ENCODE data around the gene C13orf46.
"Not testable (repeated sequence)": the region's sequence is repeated elsewhere in the genome, so short reads cannot be mapped to it uniquely, and the experiment has no call there.

The C13orf46 gene

DNA sequence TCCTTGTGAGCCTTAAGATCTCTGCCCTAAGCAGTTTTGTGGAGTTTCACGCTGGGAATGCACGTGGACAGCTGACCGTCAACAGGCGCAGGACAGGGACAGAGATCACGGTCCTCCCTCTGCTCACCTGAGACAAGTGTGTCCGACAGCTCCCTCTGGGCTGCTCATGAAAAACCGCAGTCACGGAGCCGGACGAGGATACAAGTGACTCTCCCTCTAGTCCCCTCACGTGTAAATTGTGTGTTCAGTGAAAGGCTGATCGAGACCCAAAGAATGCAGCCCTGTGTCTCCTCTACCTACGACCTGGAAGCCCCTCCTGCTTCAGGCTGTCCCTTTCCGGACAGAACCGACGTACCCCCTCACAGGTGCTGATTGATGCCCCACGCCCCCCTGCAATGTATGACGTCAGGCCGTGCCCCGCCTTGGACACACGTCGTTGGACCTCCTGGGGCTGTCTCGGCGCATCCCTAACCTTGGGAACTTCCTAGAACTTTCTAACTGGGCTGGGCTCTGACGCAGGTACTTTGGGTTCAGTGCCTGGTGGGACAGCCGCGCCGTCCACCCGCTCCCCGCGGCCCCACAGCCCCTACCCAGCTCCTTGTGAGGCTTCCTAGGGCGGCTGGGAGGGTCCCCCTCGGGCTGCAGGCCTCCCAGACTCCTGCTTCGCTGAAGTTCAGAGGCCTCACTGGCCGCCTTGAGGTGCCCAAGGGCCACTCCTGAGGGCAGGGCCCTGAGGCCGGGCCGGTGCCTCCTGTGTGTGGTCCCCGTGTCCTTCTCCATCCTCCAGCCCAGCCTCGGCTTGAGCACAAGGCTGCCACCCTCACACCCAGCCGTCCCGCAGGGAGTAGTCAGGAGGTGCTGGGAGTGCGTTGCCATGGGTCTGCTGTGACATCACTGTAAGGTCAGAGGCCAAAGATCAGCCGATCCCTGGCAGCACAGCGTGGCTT lies at the start of gene C13orf46:
TSS of gene C13orf46 (minus strand) at position 859 of the 947 bp plus-strand sequence. CDS start at position 780, 79 bp downstream.
- no peak for DNase-seq (ENCODE audit: low read depth, low spot score)

DNA sequence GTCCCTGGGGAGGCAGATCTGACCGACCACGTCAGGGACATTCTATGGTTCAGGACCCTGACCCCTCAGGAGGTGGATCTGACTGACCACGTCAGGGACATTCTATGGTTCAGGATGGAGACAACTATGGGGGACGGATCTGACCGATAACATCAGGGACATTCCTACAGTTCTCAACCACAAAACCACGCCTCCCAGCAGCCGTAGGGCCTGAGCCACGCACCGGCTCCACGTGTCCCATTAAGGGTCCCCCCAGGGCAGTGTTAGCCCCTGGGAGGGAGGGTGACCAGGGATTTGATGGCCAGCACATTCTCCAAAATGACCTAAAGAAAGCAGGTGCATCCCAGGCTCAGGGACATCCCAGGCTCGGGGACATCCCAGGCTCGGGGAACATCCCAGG lies 49.0 kb upstream of the C13orf46 start:
- H3K27ac ChIP-seq, result no peak overlapping the region
- DNase-seq (ENCODE audit: low read depth, low spot score), result no peak

More for the DNA sequence above, at the start of gene C13orf46:
- no peak within 1 kb of the TSS for H3K27ac ChIP-seq

DNA sequence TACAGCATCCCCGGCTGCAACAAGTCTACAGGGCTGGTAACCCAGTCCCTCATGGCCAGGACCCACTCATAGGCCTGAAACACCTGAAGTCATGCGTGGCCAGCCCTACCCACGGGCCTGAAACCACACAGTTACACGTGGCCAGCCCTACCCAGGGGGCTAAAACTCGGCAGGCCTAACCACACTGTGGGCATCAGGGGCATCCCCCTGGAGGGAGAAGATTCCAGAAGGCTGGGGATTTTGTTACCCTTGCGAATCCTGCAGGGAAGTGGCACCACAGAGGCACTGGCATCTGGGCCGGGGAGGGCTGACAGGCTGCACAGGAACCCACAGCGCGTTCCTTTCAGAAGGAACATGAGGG lies 48.4 kb upstream of the C13orf46 start:
- no peak for DNase-seq (ENCODE audit: low read depth, low spot score)
- no peak overlapping the region for H3K27ac ChIP-seq

DNA sequence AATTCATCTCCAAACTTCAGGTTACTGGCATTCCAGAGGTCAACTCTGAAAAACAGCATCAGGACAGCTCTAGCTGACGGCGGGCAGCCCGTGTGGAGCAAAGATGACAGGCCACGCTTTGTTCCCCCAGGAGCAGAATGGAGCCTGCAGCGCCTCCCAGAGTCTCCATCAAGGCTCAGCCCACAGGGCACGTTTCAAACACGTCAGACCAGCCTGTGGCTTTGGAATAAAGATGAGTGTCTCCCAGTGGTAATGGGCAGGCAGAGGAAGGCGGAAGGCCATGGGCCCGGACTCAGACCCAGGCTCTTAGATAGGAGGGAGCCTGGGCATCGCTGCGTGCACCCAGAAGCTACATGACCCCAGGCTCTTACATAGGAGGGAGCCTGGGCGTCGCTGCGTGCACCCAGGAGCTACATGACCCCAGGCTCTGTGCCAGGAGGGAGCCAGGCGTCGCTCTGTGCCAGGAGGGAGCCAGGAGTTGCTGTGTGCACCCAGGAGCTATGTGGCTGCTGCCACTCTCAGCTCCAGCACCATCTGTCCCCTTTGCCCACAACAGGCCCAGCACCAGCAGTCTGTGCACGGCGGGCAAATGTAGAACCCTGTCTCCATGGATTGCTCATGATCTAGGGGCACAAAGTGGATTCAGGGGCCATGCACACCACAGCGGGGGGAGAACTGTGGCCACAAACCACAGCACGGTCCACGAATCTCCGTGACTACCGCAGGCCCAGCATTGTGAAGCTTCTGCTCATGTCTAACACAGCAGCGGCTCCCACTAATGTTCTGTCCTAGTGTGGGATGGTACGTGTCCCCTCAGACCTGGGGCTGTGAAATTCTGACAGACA lies 47.8 kb upstream of the C13orf46 start:
- H3K27ac ChIP-seq, result no peak overlapping the region
- DNase-seq (ENCODE audit: low read depth, low spot score), result no peak

DNA sequence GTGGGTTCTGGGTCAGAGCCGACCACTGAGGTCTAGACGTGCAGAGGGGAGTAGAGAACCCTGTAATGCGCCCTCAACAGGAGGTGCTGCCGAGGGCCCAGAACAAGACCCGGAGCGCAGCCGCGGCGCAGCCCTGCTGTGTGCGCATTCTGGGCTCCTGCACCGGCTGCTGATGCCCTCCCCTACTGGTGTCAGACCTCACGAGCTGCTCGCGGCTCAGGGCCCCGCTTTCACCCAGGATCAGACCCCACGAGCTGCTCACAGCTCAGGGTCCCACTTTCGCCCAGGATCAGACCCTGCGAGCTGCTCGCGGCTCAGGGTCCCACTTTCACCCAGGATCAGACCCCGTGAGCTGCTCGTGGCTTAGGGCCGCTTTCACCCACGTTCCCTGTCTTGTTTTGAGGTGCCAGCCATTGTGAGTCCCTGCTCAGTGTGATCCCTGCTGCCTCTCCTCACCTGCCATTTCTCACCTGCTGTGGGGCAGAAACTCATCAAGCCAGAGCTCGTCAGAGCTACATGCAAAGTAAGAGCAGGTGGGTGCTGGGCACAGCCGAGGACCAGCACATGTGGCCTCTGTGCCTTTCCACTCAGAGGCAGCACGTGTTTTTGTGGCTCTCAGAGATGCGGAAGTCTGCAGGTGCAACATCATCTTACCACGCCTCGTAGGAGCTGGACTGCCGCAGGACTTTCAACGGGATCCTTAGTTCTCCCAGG lies 47.0 kb upstream of the C13orf46 start:
- no peak overlapping the region for H3K27ac ChIP-seq
- no peak for DNase-seq (ENCODE audit: low read depth, low spot score)

DNA sequence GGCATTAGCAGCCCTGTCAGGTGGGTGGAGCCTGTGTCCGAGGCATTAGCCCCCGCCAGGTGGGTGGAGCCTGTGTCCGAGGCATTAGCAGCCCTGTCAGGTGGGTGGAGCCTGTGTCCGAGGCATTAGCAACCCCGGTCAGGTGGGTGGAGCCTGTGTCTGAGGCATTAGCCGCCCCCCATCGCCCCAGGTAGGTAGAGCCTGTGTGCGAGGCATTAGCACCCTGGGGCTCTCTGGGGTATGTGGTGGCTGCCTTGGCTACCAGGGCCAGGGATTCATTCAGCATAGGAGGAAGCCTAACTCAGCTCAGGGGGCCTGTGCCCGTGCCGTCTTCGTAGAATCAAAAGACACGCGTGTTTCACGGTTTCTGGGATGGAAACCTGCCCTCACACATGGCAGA lies 46.3 kb upstream of the C13orf46 start:
- H3K27ac ChIP-seq; DNase-seq (ENCODE audit: low read depth, low spot score): not testable (repeated sequence)

DNA sequence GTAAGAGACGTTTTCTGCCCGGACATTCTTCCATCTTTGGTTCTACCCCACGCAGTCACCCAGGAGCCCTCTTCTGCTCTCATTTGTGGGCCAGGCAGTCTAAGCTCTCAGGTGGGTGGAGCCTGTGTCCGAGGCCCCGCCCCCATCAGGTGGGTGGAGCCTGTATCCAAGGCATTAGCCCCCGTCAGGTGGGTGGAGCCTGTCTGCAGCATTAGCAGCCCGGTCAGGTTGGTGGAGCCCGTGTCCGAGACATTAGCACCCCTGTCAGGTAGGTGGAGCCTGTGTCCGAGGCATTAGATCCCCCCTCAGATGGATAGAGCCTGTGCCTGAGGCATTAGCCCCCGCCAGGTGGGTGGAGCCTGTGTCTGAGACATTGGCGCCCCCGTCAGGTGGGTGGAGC lies 45.5 kb upstream of the C13orf46 start:
- no peak overlapping the region for H3K27ac ChIP-seq
- DNase-seq (ENCODE audit: low read depth, low spot score), result no peak

DNA sequence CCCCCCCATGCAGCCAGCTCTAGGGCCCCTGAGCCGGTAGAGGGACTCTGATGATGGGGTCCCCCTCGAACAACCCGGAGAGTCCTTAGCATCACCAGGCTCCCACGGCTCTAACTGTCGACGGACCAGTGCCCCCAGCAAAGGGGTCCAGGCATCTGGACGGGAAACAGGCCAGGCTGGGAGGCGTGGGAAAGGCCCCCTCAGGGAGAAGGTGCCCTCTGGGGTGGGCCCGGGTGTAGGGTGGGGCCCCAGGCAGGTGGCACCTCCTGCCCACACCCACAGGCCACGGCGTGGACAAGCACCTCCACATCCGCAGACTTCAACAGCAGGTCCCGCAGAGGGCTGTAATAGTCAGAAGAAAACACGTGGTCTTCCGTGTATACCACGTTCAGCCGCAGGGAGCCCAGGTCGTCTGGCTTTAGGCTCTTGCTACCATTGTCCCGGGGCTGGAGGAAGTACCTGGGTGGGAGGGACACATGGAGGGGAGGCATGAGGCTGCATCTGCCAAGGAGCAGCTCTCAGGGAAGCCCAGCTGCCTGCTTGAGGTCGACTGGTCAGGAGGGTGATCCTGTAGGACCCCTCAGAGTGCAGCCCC lies 44.7 kb upstream of the C13orf46 start:
- H3K27ac ChIP-seq, result no peak overlapping the region
- DNase-seq (ENCODE audit: low read depth, low spot score), result no peak

DNA sequence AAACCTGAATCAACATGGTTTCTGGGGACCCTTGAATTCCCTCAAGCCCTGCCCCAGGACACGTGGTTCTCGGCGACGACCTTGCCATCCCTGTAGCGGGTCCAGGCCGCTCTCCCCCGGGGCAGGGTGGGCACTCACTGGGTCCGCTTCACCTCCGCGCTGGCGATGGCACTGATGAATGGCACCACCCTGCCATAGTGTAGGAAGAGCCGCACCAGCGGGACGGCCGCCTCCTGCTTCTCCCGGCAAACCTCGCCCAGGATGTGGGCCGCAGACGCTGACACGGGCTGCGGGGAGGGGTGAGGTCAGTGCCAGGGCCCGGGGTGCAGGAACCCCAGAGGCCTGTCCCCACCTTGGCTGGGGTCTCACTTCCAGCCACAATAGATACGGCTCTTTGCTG lies 44.1 kb upstream of the C13orf46 start:
- H3K27ac ChIP-seq, result no peak overlapping the region
- DNase-seq (ENCODE audit: low read depth, low spot score), result no peak

DNA sequence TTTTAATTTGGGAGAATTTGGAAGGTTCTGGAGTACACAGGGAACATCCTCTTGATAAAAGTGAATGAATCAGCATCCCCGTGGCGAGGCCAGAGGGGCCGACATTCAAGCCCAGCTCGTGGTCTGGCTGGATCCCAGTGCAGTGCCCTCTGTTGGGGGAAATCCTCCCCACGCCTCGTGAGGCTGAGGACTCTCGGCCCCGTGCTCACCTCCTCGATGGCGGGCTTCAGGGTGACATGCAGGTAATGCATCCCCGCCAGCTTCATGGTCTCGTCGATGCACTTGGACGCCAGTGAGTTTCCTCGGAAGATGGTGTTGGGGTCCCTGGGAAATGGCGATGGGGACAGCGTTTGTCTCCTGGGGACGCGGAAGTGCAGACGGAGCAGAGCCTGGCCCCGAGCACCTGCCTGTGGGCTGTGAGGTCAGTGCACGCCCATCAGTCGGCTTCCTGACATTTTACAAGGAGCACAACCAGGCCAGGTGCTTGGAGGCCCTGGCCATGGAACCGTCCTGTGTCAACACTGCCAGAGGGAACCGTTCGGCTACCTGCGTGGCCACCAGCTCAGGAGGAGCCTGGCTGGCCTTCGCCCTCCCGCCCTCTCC lies 43.3 kb upstream of the C13orf46 start:
- DNase-seq (ENCODE audit: low read depth, low spot score), result no peak
- no peak overlapping the region for H3K27ac ChIP-seq

DNA sequence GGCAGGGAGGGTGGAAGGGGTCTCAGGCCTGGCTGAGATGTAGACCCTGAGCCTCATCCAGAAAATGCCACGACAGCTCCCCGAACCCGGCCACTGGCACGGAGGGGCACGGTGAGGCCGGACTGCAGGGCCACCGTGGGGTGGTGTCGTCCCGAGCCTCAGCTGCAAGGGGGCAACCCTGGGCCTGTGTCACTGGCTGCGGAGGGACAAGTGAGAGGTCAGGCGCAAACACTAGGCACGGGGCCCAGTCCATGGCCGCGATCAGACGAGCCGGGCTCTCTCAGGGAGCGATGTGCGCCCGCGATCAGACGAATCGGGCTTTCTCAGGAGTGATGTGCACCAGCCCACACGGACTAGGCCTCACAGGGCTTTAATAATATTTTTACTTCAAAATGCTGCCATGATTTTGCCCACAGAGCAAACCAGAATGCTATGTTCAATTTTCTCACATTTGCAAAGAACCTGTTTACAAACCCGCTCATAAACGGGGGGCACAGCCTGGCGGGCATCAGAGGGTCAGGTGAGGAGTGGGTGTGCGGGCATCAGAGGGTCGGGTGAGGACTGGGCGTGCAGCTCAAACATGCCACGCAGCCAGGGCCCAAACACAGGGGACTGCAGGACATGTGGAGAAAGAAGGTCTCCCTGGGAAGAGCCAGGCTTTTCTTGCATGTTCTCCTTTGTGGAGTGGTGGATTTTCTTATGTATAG lies 42.6 kb upstream of the C13orf46 start:
- H3K27ac ChIP-seq, result no peak overlapping the region
- no peak for DNase-seq (ENCODE audit: low read depth, low spot score)

DNA sequence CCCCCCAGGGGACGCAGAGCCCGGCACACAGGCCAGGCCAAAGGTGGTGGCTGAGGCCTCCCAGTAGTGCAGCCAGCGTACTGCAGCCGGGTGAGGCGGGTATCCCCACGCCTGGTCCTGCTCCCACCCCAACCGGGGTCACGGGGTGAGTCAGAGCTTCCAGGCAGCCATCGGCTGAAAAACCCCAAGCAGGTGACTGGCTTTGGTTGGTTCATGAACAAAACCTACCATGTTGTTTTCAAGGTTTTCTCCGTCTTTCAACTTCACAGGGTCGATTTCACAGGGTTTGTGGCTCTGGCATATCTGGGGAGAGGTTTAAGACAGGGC lies 42.1 kb upstream of the C13orf46 start:
- DNase-seq (ENCODE audit: low read depth, low spot score), result no peak
- peak overlapping the region; percentile 54 for H3K27ac ChIP-seq

DNA sequence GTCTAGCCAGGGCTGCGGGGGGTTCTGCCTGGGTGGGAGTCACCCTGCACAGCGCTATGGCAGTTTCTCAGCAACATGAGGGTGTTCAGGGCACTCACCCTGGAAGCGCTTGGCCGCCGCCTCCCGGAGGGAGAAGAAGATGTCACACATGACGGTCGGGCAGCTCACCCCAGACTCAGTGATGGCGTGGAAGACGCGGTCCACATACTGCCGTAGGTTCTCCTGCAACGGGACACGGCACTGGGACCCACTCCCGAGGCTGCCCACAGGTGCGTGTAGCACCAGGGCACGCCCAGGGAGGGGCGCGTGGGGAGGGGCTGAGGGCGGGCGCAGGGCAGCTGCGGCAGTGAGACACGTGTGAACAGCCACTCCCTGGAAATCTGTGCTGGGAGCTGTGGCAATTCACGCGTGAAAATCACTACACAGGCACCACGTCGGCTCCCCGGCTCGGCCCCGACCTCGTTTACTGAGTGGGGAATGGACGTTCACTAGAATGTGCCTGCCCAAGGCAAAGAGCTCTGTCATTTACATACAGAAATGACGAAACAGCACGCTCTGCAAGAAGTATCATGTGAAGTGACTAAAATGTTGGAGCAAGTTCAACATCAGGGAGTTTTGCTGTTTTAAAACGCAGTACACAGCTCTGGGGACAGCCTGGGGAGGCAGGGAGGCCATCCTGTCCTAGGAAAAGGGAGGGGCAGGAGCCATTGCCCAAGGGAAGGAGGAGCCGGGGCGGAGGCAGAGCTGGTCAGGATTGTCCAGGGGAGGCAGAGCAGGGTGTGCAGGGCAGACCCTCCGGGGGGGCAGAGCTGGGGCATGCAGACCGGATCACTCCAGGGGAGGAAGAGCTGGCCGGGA lies 41.5 kb upstream of the C13orf46 start:
- H3K27ac ChIP-seq, result peak overlapping the region; percentile 54
- DNase-seq (ENCODE audit: low read depth, low spot score), result peak; percentile 56

DNA sequence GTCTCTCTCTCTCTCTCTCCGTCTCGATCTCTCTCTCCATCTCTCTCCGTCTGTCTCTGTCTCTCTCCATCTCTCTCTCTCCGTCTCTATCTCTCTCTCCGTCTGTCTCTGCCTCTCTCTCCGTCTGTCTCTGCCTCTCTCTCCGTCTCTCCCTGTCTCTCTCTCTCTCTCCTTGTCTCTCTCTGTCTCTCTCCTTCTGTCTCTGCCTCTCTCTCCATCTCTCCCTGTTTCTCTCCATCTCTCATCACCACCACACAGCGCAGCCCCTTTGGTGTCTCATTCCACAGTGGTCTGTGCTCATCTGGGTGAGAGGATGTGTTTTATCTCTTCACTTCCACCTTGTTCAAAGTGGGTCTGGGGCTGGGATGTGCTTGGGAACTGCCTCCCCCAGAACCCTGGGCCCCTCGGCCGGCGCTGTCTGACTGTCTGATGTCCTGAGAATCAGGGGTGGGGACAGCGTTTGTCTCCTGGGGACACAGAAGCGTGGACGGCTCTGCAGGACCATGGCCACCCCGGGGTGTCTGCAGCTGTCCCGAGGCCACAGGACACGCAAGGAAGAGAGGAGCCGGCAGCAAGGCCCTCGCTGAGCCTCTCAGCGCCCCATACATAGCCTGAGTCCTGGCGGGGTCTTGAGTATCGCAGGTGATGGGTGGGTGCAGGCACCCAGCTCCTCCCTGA lies 40.2 kb upstream of the C13orf46 start:
- H3K27ac ChIP-seq, result no peak overlapping the region
- no peak for DNase-seq (ENCODE audit: low read depth, low spot score)

DNA sequence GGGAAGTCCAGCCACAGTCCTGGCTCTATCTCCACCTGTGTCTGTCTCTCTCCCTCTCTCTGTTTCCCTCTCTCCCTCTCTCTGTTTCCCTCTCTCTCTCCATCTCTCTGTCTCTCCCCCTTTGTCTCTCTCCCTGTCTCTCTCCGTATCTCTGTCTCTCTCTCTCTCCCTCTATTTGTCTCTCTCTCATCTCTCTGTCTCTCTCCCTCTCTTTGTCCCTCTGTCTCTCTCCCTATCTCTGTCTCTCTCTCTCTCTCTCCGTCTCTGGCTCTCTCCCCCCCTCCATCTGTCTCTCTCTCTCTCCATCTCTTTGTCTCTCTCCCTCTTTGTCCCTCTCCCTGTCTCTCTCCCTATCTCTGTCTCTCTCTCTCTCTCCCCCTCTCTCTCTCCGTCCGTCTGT lies 39.5 kb upstream of the C13orf46 start:
- DNase-seq (ENCODE audit: low read depth, low spot score), result no peak
- no peak overlapping the region for H3K27ac ChIP-seq

DNA sequence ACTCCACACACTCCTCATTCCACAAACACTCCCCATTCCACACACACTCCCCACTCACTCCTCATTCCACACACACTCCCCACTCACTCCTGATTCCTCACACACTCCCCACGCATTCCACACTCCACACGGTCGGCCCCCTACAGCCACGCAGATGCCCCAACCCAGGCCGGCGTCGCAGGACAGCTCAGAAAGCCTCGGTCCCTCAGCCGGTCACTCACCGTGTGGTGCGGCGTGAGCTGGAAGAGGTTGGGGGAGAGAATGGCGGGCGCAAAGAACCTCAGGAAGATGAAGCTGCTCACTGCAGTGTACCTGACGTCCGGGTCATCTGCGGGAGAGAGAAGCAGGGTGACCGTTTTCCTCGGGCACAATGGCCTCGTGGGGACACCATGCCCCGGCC lies 39.0 kb upstream of the C13orf46 start:
- no peak for DNase-seq (ENCODE audit: low read depth, low spot score)
- H3K27ac ChIP-seq, result no peak overlapping the region

DNA sequence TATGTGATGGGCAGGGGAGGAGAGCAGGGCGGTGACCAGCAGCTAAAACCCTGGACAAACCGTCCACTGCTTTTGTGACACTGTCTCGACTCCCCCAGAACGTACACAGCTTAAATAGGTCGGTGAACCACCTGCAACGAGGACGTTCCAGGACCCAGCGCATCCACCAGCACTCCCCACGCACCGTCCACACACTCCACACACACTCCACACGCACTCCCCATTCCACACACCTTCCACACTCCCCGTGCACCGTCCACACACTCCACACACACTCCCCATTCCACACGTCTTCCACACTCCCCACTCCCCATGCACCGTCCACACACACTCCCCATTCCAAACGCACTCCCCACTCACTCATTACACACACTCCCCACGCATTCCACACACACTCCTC lies 38.3 kb upstream of the C13orf46 start:
- no peak for DNase-seq (ENCODE audit: low read depth, low spot score)

DNA sequence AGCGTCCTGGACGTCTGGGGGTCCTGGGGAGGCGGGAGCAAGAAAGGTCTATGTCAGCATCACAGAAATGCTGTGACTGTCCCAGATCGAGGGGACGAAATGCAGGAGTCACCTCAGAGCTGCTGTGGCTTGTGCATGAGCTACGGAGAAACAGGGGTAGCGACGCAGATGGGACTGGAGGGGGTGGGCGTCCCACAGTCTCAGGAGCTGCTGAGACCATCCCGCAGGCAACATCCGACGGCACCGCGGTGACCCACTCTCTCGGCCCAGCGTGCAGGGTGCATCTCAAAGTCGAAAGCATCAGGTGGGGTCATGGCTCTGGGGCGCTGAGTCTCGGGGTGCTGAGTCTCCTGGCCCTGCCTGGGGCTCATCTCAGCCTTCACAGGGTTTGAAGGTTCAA lies 37.4 kb upstream of the C13orf46 start:
- no peak overlapping the region for H3K27ac ChIP-seq
- DNase-seq (ENCODE audit: low read depth, low spot score), result no peak

More for the DNA sequence above, 38.3 kb upstream of the C13orf46 start:
- H3K27ac ChIP-seq, result no peak overlapping the region

All from epithelial cell of prostate (primary cell).